B cell (primary cell): ENCODE data around the gene FHIT. TPM values are rescaled to one million over a fixed set of nuclear protein-coding genes. Genes with fewer than 3 reads are reported as not detected.

ENCODE experiments used
- ATAC-seq: fragments of 200-7000 bp; cut with Tn5 transposase; one replicate; pipeline ENCODE4 v1.10.0; 2021; ENCODE audit warnings: low read depth, mild to moderate bottlenecking, moderate number of reproducible peaks, moderate library complexity
- CTCF ChIA-PET: fragments of 350-600 bp; sonication (Branson Sonifier 250); formaldehyde crosslinking; loops from one replicate; lab custom pipeline; 2021; ENCODE audit warnings: antibody characterized with exemption, inconsistent platforms; lab: Charles Lee
- POLR2A ChIA-PET: fragments of 350-600 bp; sonication (Branson Sonifier 250); formaldehyde crosslinking; loops from one replicate; lab custom pipeline; 2021; ENCODE audit warnings: antibody characterized with exemption; lab: Charles Lee
- DNase-seq: peaks from one replicate; pipeline ENCODE4 v3.0.0; 2013
- H2AFZ ChIP-seq: 2 replicates; pipeline ENCODE4 v1.6.1; 2012; ENCODE audit warnings: mild to moderate bottlenecking, low read depth, low read length; ENCODE audit not compliant: insufficient read depth, poor library complexity, severe bottlenecking
- H3K27ac ChIP-seq, 2 donors: 1 replicate in 1 of 2; 2 replicates in 1 of 2; pipeline ENCODE4 v1.5.1; 2012 to 2013; ENCODE audit warnings: low read length in 2 of 2, mild to moderate bottlenecking in 2 of 2, moderate library complexity in 1 of 2
- H3K27me3 ChIP-seq, 4 experiments: fragments of 200-600 bp in 1 of 4; sonication (generic) in 1 of 4; replicated peaks in 1 of 4; 1 replicate in 2 of 4; 2 replicates in 2 of 4; pipeline versions ENCODE4 v1.6.1 to v1.7.0; 2013 to 2016; ENCODE audit warnings: low read length in 3 of 4, mild to moderate bottlenecking in 2 of 4, mixed read lengths in 1 of 4, moderate library complexity in 1 of 4; ENCODE audit not compliant: insufficient read depth in 4 of 4, control insufficient read depth in 3 of 4; ENCODE audit errors: control extremely low read depth in 1 of 4
- H3K36me3 ChIP-seq, 2 experiments: replicated peaks in 1 of 2; 1 replicate in 1 of 2; 2 replicates in 1 of 2; pipeline versions ENCODE4 v1.6.1 to v1.7.1; 2013; ENCODE audit warnings: low read length in 1 of 2; ENCODE audit not compliant: insufficient read depth in 2 of 2, control insufficient read depth in 1 of 2; ENCODE audit errors: control extremely low read depth in 1 of 2, extremely low read depth in 1 of 2
- H3K4me1 ChIP-seq, 2 donors: fragments of 200-600 bp in 1 of 2; sonication (generic) in 1 of 2; 1 replicate in 1 of 2; 2 replicates in 1 of 2; pipeline versions ENCODE4 v1.5.1 to v1.6.1; 2013 to 2017; ENCODE audit warnings: low read length in 2 of 2; ENCODE audit not compliant: control insufficient read depth in 2 of 2, insufficient read depth in 2 of 2
- H3K4me2 ChIP-seq: replicated peaks from 2 replicates; pipeline ENCODE3; 2012; ENCODE audit warnings: mild to moderate bottlenecking, low read depth, low read length; ENCODE audit not compliant: poor library complexity, severe bottlenecking
- H3K4me3 ChIP-seq, 5 experiments: fragments of 200-600 bp in 1 of 5; sonication (generic) in 1 of 5; 1 replicate in 3 of 5; 2 replicates in 2 of 5; pipeline versions ENCODE4 v1.5.1 to v1.7.0; 2011 to 2016; ENCODE audit warnings: low read length in 4 of 5, mild to moderate bottlenecking in 4 of 5, low read depth in 2 of 5, control low read depth in 1 of 5, moderate library complexity in 1 of 5; ENCODE audit not compliant: insufficient read depth in 1 of 5; ENCODE audit errors: control extremely low read depth in 1 of 5, extremely low read depth in 1 of 5
- H3K79me2 ChIP-seq: fragments of 200-600 bp; sonication (generic); one replicate; pipeline ENCODE4 v1.6.0; 2016; ENCODE audit warnings: low read length; ENCODE audit not compliant: control insufficient read depth, insufficient read depth
- H3K9ac ChIP-seq: fragments of 200-600 bp; sonication (generic); 2 replicates; pipeline ENCODE4 v1.6.1; 2017; ENCODE audit warnings: mild to moderate bottlenecking, low read length, moderate library complexity
- H3K9me3 ChIP-seq, 3 donors: one replicate each; pipeline versions ENCODE4 v1.6.1 to v1.7.1; 2013; ENCODE audit warnings: low read length in 2 of 3; ENCODE audit not compliant: control insufficient read depth in 2 of 3, insufficient read depth in 1 of 3; ENCODE audit errors: control extremely low read depth in 1 of 3
- H4K20me1 ChIP-seq: 2 replicates; pipeline ENCODE4 v1.6.0; 2012; ENCODE audit warnings: mild to moderate bottlenecking, low read length; ENCODE audit not compliant: insufficient read depth, control insufficient read depth, poor library complexity, severe bottlenecking
- H3K27ac Mint-ChIP-seq: one replicate; pipeline ENCODE4 v1.8.0; 2021; ENCODE audit warnings: mixed read lengths
- H3K27me3 Mint-ChIP-seq: one replicate; pipeline ENCODE4 v1.8.0; 2021; ENCODE audit warnings: mixed read lengths
- H3K4me1 Mint-ChIP-seq: one replicate; pipeline ENCODE4 v1.8.0; 2021; ENCODE audit warnings: mixed read lengths
- H3K4me3 Mint-ChIP-seq: one replicate; pipeline ENCODE4 v1.8.0; 2021; ENCODE audit warnings: mixed read lengths
- H3K9me3 Mint-ChIP-seq: one replicate; pipeline ENCODE4 v1.8.0; 2022; ENCODE audit warnings: mixed read lengths; ENCODE audit not compliant: insufficient read depth
- CTCF ChIP-seq: fragments of 200-600 bp; IDR thresholded peaks from one replicate; pipeline ENCODE4 v1.8.0; 2022; ENCODE audit warnings: antibody characterized with exemption, mild to moderate bottlenecking
- EZH2 ChIP-seq: IDR thresholded peaks from 2 replicates; pipeline ENCODE4 v1.6.1; 2012; ENCODE audit warnings: borderline replicate concordance, low read depth, mild to moderate bottlenecking, moderate library complexity, low read length; ENCODE audit not compliant: insufficient read depth, poor library complexity, severe bottlenecking
- WGBS: methylation state at CpG from one replicate; pipeline ENCODE4 v1.1.5; 2013; ENCODE audit warnings: missing lambda C conversion rate; ENCODE audit not compliant: insufficient coverage; 5-methylcytosine and 5-hydroxymethylcytosine counted together
- intact Hi-C: fragments of 100-400 bp; cut with micrococcal nuclease; formaldehyde crosslinking; loops from one replicate; pipeline ENCODE4 v1.10.0; 2022
- polyA plus RNA-seq: library from polyadenylated mRNA; depleted of rRNA; stranded (reverse); fragments of >200 nt; gene quantifications from 2 replicates; pipeline ENCODE4 v1.2.3, GENCODE V29; 2012
- total RNA-seq, 2 donors: library from RNA; stranded (reverse); fragments of 120-200 nt in 1 of 2; gene quantifications; 1 replicate in 1 of 2; 2 replicates in 1 of 2; pipeline versions ENCODE4 v1.2.3 to v1.2.4, GENCODE V29; 2013 to 2022

The FHIT gene
- total and polyA plus RNA-seq, 2 donors (not counting 1 experiment from before 2014, with no cell fraction given) = 1.7 to 7.8 TPM

GRCh38 chr3:60160111-60160821, 1091.0 kb downstream of the FHIT start:
- ChIA-PET CTCF (no interaction called here), POLR2A (no interaction called here)
- H3K9me3 Mint-ChIP-seq = no peaks in the 10 kb centered on the region
- H3K27ac ChIP-seq = no peak overlapping the region
- no peak for ATAC-seq
- H3K4me1 ChIP-seq = no peaks in the 10 kb centered on the region
- TF ChIP-seq CTCF (no peak), EZH2 (no peak)
- no peaks in the 10 kb centered on the region for H3K27me3 Mint-ChIP-seq
- 100% methylated on average over 3 of the region's 4 CpGs for WGBS
- H2AFZ ChIP-seq = no peak overlapping the region
- no peaks in the 10 kb centered on the region for H4K20me1 ChIP-seq
- no peak overlapping the region for H3K27ac Mint-ChIP-seq
- H3K9me3 ChIP-seq = no peaks in the 10 kb centered on the region
- no peak for DNase-seq
- H3K36me3 ChIP-seq = no peaks in the 10 kb centered on the region
- no peak overlapping the region for H3K4me3 ChIP-seq
- no peak overlapping the region for H3K4me3 Mint-ChIP-seq
- no peak overlapping the region for H3K4me2 ChIP-seq
- H3K9ac ChIP-seq = no peak overlapping the region
- no peaks in the 10 kb centered on the region for H3K4me1 Mint-ChIP-seq
- H3K79me2 ChIP-seq = no peaks in the 10 kb centered on the region
- H3K27me3 ChIP-seq = no peaks in the 10 kb centered on the region
- intact Hi-C loops = no loop called here

- TF ChIP-seq CTCF = no peak
- TF ChIP-seq EZH2 = no peak
- Histone ChIP-seq H3K36me3 (no peaks in the 10 kb centered on the region), H3K4me3 (no peak overlapping the region), H3K27me3 (no peaks in the 10 kb centered on the region), H2AFZ (no peak overlapping the region), H3K79me2 (no peaks in the 10 kb centered on the region), H3K27ac (no peak overlapping the region), H3K9ac (no peak overlapping the region), H3K4me1 (no peaks in the 10 kb centered on the region), H3K9me3 (no peaks in the 10 kb centered on the region), H4K20me1 (no peaks in the 10 kb centered on the region), H3K4me2 (no peak overlapping the region)
- H3K27me3 Mint-ChIP-seq = no peaks in the 10 kb centered on the region
- no peak for ATAC-seq
- H3K4me3 Mint-ChIP-seq = no peak overlapping the region
- POLR2A ChIA-PET = no interaction called here
- H3K4me1 Mint-ChIP-seq = no peaks in the 10 kb centered on the region
- no peak for DNase-seq
- CTCF ChIA-PET = interaction anchor here (0.6 kb wide), 1 partner anchor 200 kb away, joined by 3 read pairs; no protein-coding TSS in a partner anchor
- intact Hi-C loops = no loop called here
- no peaks in the 10 kb centered on the region for H3K9me3 Mint-ChIP-seq
- H3K27ac Mint-ChIP-seq = no peak overlapping the region
- WGBS = no CpG with 5 or more reads among the region's 2 CpGs
These were observed 1093.2 kb downstream of the FHIT start for GRCh38 chr3:60158035-60158434.
